Loucy (cell line): ENCODE results near the gene ADCY2.

ENCODE experiments used
- EZH2phosphoT487 ChIP-seq: fragments of 200-600 bp; IDR thresholded peaks from 2 replicates; pipeline ENCODE4 v1.6.1; 2018; ENCODE audit warnings: antibody characterized with exemption, mild to moderate bottlenecking, moderate library complexity, borderline replicate concordance
- TF ChIP-seq, protein P1 (sequence below): fragments of 200-600 bp; sonication (generic); conservative IDR thresholded peaks from 2 replicates; pipeline ENCODE4 v1.5.1; 2014; ENCODE audit warnings: mild to moderate bottlenecking, antibody characterized with exemption, low read length

DNA sequence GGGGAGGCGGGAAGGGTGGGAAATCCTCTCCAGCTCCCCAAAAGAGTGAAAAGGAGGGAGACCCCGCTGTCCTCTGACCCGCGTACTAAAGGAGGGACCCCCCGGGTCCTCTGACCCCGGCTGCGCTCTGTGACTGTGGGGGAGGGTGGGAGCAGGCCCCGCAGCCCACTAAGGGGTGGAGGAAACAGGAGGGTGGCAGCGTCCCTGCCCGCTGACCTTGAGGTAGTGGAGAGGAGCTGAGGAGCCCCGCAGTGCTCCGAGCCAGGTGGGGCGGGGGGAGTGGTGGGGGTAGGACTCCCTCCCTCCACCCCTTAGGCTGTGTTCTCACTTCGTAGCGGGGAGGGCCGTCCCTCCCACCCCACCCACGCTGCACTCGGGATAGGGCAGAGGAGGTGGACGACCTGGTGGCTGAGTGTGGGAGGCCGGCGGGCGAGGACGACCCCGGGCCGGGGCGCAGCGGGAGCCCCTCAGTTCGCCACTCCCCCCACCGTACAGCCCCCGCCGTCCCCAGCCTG is 449 bp upstream of the ADCY2 start:
- TF ChIP-seq, protein P1, sequence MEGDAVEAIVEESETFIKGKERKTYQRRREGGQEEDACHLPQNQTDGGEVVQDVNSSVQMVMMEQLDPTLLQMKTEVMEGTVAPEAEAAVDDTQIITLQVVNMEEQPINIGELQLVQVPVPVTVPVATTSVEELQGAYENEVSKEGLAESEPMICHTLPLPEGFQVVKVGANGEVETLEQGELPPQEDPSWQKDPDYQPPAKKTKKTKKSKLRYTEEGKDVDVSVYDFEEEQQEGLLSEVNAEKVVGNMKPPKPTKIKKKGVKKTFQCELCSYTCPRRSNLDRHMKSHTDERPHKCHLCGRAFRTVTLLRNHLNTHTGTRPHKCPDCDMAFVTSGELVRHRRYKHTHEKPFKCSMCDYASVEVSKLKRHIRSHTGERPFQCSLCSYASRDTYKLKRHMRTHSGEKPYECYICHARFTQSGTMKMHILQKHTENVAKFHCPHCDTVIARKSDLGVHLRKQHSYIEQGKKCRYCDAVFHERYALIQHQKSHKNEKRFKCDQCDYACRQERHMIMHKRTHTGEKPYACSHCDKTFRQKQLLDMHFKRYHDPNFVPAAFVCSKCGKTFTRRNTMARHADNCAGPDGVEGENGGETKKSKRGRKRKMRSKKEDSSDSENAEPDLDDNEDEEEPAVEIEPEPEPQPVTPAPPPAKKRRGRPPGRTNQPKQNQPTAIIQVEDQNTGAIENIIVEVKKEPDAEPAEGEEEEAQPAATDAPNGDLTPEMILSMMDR: no peak
- TF ChIP-seq EZH2phosphoT487: no peak
